Dedifferentiated amniotic fluid mesenchymal stem cell (primary cell): Measurements from ENCODE around the gene C22orf23.
"Not testable (repeated sequence)": the region's sequence is repeated elsewhere in the genome, so short reads cannot be mapped to it uniquely, and the experiment has no call there.

Source experiments
- DNase-seq: peaks from one replicate; pipeline ENCODE4 v3.0.0-alpha.2; 2016; ENCODE audit errors: extremely low spot score

Gene C22orf23

DNA sequence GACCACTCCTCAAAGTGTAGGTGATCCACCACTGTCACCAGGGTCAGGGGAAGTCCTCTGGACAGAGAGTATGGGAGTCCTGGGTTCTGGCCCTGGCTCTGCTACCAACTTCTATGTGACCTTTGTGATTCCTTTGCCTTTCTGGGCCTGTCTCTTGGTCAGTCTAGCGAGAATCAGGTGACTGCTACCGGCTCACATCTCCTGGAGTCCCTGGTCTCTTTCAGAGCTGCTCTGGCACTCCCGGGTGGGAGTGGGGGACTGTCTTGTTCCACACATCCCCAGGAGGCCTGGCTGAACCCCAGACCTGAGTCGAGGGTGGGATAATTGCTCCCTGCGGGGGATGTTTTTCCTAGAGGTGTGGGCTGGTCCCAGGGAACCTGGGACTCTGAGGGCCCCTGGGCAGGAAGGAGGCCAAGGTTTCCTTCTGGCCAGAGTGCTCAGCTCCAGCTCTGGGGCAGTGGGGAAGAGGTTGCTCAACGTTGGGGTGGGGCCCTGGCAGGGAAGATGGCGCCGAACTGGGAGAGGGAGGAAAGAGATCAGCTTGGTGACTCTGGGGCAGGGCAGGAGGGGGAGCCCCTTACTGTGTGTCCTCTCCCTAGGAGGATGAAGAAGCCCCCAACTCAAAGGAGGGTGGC, 28.9 kb upstream of the C22orf23 start:
- DNase-seq: no peak

DNA sequence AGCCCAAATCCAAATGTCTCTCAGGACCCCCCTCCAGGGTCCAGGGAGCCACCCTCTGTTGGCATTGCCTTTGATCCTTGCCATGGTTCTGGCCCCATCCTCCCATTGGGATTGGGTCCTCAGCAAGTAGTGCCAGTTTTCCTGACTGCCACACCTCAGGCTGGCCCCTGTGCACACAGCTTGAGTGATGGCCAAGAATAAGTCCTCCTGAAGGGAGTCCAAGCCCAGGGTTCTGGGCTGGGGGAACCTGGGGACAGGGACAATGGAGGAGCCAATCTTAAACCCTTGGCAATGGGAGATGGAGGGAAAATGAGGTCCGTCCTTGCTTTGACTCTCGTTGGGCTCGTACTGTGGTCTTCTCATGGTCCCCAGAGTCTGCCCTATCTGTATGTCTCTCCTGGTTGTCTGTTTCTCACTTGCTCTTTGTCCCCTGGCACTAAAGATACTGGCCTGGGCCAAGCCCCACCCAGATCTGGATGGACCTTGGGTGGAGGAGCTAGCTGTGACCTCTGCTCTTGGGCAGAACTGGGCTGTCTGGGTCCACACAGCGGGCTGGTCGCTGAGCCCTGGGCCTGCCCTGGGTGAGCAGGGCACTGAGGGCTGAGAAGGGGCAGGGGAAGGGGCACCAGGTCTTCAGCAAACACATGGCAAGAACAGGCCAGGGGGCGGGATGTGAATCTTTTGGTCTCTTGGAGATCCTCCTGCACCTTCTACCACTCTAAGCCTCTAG, 28.0 kb upstream of the C22orf23 start:
- no peak for DNase-seq

DNA sequence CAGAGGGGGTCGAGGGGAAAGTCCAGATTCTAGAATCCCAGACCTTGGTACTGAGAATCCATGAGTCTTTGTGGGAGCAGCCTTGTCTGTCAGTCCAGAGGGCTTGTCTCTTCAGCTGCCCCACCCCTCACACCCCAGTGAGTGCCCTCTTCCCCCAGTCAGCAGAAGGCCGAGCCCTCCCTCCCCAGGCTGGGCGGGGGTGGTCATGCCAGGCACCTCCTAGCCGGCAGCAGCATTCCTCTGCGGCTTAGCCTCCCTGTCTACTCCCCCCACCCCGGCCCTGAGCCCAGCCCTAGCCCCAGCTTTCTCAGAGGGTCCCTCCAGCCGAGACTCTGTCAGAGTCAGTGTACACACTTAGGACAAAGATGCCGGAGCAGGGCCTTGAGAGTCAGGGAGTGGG, 26.4 kb upstream of the C22orf23 start:
- no peak for DNase-seq

DNA sequence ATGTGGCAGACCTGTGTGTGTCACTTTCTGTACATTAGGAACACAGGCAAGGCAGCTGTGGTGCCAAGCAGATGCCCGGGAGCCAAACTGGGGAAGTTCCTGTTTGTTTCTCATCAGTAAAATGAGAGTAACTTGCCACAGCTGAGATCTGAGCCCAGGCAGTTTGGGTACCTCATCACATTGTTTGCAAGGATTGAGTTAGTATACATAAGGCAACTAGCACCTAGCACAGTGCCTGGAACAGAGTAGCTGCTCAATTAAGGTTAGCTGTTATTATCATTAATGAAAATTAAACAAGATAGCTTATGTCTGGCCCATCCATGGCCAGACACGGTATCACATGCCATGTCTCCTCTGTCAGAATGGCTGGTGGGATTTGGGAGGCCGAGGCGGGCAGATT, 23.1 kb upstream of the C22orf23 start:
- no peak for DNase-seq

DNA sequence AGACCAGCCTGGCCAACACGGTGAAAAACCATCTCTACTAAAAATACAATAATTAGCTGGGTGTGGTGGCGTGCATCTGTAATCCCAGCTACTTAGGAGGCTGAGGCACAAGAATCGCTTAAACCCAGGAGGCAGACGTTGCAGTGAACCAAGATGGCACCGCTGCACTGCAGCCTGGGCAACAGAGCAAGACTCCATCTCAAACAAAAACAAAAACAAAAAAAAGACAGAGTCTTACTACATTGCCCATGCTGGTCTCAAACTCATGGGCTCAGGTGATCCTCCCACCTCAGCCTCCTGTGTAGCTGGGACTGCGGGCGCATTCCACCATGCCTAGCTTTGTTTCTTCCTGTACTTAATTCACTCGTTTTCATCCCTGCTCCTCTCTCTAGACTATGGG, 22.6 kb upstream of the C22orf23 start:
- DNase-seq: not testable (repeated sequence)

DNA sequence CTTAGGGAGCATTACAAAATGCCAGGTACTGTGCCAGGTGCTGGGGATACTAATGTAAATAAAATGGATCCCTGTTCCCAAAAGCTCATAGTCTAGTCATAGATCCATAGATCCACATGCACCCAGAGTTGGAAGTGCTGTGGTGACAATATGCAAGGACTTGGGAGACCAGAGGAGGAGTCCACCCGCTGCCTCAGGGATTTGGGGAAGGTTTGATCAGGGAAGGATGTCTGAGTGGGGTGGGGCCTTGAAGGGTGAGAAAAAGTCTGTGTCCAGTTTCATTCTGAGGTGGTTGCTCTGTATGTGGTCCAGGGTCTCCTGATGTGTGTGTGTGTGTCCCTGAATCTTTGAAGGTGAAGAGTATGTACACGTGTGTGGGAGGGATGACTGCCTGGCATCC, 21.8 kb upstream of the C22orf23 start:
- no peak for DNase-seq

DNA sequence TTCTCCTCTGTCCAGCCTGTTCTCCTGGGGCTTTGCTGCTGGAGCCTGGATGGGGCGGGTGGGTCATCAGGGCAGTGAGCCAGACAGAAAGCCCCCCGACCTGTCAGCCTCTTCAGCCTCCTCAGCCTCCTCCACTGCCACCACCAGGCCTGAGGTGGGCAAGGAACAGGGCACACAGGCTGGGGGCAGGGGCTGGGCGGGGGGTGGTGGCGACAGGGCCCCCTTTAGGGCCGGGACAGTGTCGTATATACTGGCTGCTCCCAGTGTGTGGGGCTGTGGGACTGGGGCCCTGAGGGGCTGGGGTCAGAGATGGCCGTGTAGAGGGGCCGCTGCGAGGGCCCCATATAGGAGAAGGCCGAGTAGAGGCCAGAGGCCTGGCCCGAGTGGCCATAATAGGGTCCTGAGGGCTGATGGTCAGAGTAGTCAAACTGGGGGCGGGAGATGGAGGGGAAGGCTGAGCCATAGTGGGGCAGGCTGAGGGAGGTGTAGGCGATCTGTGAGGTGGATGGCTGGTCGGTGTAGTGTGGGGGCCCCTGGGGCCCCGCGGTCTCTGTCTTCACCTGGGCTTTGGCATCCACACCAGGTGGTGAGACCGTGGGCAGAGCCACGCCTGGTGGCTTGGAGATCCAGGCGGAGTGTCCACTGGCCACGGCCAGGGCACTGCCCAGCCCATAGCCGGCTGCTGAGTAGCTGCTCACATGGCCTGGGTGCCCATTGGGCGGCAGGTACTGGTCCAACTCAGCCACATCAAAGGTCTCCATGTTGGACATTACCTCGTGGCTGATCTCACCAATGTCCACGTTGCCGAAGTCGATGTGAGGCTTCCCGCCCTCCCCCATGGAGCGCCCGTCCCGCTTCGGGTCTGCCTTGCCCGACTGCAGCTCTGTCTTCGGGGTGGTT, 20.1 kb upstream of the C22orf23 start:
- DNase-seq: no peak

DNA sequence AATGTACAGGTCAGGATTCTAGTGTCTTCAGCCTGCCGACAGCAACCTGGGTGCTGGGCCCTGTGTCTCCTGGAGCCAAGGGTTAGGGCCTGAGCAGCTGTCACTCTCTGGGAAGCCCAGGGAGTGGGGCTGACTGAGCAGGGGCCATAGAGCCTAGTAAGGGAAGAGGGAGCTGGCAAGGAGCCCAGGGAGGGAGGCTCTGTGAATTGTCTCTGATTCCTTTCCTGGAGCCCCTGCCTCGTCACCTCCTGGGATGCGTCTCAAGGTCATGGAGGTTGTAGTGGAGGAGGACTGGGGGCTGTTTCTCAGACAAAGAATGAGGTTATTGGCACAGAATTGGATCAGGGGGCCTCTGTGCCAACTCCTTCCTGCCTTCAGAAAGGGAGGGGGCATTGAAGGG, 19.1 kb upstream of the C22orf23 start:
- DNase-seq: no peak

DNA sequence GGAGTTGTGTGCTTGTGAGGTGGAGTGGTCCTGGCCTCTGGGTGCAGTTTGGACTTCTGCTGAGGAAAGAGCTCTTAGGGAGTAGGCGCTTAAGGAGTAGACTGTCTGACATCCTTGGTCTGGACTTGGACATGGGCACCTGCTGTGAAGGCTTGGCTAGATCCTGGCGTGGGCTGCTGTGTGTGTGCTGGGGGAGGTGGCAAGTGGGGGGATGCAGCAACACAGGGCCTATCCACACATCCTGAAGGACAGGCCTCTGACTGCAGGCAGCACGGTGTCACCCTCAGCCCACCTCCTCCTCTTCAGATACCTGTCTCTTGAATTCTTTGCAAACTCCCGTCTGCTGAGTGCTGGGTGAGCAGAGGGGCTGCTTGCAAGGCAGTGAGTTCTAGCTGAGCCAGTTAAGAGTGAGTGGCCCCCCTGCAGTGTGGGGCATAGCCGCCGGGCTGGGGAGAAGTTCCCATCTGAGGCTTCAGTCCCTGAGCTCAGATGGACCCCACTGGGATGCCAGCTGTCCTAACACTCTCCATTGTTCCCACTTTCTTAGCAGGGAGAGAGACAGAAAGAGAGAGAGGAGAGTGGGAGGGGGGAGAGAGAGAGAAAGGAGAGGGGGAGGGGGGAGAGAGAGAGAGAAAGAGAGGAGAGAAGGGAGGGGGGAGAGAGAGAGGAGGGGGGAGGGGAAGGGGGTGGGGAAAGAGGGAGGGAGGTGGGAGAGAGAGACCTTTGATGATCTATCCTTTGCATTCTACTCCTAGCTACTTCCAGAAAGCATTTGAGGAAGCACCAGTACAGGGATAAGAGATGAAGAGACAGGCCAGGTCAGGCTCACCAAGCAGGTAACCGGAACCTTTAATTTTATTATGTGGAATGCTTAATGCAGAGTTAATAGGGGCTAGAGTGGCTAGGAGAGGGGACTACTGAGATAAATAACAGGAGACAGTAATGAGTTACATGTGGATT, 18.4 kb upstream of the C22orf23 start:
- no peak for DNase-seq

DNA sequence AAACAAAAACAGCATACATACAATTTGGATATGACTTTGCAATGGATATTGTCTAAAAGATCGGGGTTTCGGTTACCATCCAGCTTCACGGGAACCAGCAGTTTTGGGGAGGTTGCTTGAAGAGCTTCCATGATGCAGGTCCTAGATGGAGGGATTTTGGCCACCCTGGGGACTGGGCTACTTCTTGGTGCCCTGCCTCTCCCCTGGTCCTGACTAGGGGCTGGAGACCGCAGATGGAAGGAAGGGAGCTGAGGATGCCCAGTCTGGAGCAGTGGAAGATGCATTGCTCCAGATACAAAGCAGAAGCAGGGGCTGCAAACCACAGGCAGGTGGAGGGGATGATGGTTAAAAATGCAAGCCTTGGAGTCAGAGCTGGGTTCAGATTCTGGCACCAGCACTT, 17.5 kb upstream of the C22orf23 start:
- DNase-seq: no peak

DNA sequence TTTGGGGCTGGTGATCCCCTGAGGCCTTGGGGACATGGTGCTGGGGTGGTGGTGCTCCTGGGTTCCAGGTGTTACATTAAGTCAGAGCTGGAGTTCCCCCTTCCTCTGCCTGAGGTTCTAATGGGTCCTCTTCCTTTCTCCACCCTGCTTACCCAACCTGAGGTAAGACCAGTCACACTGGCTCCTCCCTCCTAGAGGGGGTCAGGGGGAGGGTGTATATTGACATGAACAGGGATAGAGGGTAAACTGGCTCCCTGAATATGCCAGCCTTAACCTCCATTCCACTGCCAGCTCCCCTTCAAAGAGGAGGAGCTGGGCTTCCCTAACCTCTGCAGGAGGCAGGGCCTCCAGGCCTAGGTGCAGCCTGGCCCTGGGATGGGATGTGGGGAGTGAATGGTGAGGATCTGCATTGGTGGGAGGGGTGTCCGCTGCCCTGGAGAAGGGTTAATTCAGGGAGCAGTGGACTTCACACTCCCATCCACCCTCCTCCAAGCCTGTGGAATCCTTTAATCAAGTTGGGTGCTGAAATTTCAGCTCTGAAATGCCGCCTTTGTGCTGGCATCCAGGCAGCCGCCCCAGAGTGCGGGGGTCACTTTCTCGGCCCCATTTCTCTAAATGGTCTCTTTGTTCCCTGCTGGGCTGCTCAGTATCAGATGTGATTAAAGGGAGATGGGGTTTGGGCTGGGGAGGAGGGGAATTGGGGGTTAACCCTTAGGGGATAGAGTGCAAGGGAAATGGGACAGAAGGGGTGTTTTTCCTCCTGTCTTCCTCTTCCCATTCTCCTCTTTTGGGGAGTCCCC, 15.3 kb upstream of the C22orf23 start:
- DNase-seq: no peak

DNA sequence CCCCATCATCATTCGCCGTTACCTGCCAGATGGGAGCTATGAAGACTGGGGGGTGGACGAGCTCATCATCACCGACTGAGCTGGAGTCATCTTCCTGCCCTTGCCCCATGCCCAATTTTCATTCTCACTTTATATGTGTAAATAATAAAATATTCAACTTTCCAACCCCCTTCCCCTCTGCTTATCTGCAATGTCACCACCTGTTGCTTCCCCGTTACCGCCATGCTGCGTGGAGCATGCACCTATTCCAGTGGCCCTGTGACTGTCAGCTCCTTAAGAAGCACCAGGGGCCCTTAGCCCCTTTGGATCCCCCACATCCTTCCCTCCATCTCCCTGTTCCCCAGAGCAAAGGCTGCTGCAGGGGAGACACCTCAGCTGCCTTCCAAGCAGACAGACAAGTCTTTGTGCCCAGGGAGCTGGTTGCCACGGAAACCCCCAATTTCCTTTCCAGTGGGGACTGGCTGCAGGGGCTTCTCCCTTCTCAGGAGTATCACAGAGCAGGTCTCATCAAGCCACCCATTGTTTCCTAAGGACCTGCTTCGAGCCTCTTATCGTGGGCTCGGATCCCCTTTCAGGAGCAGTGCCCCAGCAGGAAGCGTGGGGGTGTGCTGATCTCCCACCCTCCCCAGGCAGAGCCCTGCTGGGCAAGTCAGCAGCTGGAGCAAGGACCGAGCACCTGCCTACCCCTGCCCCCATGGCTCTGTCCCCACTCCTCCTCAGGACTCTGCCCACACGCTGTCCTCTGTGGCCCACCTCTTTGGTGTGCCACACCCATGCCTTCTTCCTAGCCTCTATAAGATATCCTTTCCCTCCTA, 14.4 kb upstream of the C22orf23 start:
- no peak for DNase-seq

DNA sequence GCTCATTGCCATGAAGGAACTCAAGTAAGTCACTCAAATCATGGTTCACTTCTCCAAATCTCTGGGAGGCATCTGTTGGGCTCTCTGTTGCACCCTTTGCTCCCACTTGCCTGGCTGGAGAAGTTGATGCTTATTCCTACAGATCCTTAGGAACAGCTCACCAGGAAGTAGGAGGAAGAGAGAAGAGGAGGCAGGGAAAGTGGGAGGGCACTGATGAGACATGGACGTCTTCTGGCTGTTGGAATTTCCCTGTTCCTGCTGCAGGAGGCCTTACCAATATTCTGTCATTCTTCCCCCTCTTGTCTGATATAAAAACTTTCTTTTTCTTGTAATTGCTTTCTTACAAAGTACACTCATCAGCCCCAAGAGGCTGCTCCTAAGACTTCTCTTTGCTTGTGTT, 13.7 kb upstream of the C22orf23 start:
- no peak for DNase-seq

DNA sequence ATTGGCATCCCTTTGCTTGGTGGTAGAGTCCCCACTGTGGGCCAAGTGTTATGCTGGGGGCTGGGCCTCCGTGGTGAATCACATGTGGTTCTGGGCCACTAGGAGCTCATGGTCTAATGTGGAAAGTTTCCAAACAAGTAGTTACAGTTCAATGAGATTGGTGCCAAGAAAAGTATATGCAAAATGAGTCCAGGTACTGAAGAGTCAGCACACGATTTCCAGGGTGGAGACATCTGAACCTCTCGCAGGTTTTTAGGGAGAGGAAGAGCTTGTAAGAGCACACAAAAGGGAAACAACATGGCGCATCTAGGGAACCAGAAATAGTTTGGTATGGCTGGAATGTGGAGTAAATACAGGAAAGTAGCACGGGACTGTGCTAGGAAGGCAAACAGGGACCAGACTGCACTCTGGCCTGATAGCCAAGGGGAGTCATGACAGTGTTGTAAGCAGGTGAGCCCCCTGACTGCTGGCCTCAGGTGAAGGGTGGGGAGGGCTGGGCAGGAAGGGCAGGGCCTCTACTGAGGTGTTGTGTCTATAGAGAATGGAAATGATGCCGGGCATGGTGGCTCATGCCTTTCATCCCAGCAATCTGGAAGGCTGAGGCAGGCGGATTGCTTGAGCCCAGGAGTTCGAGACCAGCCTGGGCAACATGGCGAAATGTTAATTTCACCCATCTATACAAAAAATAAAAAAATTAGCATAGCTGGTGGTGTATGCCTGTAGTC, 12.7 kb upstream of the C22orf23 start:
- DNase-seq: no peak

DNA sequence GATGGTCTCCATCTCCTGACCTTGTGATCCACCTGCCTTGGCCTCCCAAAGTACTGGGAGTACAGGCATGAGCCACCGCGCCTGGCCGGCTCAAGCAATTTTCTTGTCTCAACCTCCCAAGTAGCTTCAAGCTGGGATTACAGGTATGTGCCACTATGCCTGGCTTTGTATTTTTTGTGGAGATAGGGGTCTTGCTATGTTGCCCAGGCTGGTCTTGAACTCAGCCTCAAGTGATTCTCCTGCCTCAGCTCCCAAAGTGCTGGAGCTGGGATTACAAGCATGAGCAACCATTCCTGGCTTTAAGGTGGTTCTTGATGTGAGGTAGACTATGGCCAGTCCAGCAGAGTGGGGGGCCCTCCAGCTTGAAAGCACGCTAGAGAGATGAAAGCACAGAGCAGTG, 7.7 kb upstream of the C22orf23 start:
- DNase-seq: no peak

DNA sequence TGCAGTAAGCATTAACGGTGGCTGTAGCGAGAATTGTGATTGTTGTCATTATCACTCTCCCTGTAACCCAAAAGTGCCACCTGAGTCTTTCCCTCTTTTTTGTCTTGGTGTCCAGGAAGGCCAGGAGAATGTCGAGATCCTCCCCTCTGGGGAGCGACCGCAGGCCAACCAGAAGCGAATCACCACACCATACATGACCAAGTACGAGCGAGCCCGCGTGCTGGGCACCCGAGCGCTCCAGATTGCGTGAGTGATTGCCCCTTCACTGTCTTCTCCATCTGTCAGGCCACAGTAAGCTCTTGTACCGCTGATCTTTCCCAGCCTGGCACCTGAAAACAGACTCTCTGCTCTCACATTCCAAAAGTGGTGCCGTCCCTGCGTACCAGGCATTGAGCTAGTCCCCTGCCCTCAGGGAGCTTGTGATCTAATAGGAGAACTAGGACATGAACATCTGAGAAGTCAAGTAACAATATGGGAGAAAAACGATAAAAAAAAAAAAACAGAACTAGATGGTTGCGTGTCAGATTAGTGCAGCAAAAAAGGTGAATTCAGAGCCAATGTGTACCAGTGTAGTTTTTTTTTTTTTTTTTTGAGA, 5.9 kb upstream of the C22orf23 start:
- DNase-seq: no peak

DNA sequence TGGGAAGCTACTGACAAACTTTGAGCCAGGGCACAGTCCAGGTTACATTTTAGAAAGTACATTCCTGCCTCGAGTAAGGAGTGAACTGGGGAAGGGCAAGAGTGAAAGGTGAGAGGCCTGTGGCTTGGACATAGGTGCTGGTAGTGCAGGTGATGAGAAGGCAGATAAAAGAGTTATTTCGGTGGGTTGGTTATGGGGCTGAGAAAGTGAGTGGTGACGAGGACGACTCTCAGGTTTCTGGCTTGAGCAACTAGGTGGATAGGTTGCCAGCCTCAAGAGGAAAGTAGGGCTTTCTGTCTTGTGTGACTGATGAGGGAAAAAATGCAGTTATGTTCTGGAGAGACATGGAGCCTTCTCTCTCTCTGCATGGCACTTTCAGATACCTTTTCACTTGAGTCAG, 3.8 kb upstream of the C22orf23 start:
- DNase-seq: no peak

DNA sequence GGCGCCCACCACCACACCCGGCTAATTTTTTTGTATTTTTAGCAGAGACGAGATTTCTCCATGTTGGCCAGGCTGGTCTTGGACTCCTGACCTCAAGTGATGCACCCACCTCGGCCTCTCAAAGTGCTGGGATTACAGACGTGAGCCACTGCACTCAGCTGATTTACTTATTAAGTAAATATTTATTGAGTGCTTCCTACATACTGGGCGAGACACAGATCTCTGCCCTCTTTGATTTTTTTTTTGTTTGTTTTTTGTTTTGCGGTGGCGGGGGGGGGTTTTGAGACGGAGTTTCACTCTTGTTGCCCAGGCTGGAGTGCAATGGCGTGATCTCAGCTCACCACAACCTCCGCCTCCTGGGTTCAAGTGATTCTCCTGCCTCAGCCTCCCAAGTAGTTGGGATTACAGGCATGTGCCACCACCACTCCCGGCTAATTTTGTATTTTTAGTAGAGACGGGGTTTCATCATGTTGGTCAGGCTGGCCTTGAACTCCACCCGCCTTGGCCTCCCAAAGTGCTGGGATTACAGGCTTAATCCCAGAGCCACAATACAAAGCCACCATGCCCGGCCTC, 2.5 kb upstream of the C22orf23 start:
- DNase-seq: not testable (repeated sequence)
